ENCODE results near the gene TSPYL2.

TSPYL2 gene

GRCh38 chrX:53081925-53082772, at the start of gene TSPYL2:
TSPYL2 (plus strand) TSS chrX:53082367; CDS start chrX:53082499, 132 bp downstream.
- peak; percentile 91 to 93 for DNase-seq

GRCh38 chrX:53036149-53036548, 46.0 kb upstream of the TSPYL2 start:
- DNase-seq = no peak

DNA sequence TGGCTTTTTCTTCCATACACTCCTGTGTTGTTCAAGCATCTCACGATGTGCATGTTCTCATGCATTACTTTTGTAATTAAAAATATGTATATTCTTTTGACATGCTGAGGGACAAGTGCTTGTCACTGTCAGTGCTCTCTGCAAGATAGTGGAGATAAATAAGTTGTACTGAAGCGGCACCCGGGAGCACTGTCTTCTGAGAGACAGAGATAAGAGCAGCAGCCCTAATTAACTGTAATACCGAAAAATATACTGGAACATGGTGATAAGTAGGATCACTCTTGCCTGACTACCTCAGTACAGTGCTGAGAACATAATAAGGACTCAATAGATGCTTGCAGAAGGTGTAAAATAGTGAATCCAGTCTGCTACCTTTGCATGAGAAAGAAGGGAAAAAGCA, 42.9 kb upstream of the TSPYL2 start:
- DNase-seq = no peak

DNA sequence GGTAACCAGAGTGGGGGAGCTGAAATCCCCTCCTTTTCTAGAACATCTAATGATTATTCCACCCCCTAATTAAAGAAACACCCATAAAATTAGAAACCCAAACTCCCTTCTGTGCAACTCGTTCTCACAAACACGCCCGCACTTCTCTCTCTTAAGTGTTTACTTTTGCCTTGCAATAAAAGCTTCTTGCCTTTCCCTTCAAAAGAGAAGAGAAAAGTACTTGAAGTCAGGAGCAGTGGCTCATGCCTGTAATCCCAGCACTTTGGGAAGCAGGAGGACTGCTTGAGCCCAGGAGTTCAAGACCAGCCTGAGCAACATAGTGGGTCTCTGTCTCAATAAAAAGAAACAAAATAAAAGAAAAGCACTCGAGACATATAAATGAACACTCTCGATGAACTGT, 37.2 kb upstream of the TSPYL2 start:
- no peak for DNase-seq

DNA sequence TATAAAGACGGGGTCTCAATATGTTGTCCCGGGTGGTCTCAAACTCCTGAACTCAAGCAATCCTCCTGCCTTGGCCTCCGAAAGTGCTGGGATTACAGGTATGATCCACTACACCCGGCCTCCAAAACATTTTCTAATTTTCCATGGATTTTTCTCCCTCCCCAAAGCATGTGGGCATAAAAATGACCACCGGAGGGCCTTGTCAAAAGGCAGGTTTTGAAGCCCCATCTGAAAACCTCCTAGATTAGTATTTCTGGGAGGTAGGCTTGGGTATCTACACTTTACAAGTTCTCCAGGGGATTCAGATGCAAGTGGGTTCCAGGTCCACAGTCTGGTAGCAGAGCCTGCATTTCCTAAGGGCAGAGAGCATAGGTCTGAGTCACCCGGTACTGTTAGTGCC, 34.9 kb upstream of the TSPYL2 start:
- no peak for DNase-seq

GRCh38 chrX:53048169-53049126, 33.7 kb upstream of the TSPYL2 start, which contains the start of gene GPR173:
GPR173 (plus strand) TSS chrX:53048789; CDS start chrX:53076622, 27,833 bp downstream.
- DNase-seq = no peak

DNA sequence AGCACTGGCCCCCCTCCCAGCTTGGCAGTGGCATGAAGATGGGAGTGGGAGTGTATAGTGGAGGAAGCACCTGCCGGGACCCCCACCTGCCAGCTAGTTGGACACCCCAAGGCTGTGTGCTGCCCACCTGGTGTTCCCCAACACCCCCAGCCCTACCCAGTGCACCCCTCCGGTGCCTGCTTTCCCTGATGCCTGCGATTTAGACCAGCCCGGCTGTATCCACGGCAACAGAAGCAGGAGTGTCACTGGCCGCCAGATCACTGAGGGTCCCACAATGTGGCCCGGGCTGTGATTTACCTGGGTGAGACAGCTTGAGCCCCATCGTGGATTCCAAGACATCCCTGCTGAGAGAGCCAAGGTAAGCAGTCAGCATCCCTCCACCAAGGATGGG, 33.0 kb upstream of the TSPYL2 start:
- no peak for DNase-seq

DNA sequence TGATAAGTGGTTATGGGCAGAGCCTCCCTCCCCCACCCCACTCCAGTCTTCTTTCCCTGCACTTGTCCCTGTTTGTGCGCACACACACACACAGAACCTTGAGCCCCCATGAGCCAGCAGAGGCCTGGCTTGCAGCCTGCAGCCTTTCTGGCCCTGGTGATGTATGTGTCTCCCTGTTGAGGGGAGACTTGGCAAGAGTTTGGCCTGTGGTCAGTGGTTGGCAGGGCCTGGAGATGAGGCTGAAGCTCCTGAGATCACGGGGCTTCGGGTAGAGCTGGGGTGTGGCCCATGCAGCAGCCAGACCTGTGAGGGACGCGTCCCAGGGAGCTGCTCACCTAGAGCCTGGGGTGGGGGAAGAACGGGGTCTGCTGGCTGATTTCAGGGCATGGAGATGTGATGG, 31.3 kb upstream of the TSPYL2 start:
- no peak for DNase-seq

DNA sequence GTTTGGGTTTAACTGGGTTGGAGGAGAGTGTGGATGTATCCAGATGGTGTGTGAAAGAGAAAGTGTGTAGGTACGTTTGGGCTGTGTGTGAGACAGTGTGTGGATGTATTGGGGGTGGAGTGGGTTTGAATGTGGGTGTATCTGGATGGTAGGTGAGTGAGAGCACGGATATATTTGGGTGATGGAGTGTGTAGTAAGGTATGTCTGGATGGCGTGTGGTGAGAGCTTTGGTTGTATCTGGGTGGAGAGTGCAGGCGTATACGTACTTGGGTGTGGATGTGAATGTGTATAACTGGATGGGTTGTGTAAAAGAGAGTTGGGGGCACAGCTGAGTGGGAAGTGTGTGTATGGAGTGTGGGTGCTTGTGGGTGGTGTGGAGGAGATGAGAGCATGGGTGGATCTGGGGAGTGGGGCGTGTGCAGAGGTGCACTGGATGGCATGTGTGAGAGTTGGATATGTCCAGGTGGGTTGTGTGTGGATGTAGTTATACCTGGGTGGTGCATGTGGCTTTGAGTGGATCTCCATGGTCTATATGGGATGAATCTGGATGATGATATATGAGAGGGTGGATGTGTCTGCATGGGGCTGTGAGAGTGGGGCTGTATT, 26.8 kb upstream of the TSPYL2 start:
- no peak for DNase-seq

DNA sequence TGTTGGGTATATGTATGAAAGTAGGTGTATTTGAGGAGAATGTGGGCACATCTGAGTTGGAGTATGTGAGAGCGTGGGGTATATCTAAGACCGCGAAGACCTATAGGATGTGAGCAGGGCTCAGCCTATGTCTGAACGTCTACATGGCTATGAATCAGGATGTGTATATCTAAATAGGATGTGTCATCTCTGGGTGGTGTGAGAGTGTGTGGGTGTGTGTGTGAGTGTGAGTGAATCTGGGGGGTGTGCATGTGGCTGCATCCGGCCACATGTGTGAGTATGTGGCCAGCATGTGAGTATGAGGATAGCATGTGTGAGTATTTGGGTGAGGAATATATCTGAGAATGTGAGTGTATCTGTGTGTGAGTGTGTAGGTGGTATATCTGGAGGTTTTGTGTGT, 25.9 kb upstream of the TSPYL2 start:
- no peak for DNase-seq

DNA sequence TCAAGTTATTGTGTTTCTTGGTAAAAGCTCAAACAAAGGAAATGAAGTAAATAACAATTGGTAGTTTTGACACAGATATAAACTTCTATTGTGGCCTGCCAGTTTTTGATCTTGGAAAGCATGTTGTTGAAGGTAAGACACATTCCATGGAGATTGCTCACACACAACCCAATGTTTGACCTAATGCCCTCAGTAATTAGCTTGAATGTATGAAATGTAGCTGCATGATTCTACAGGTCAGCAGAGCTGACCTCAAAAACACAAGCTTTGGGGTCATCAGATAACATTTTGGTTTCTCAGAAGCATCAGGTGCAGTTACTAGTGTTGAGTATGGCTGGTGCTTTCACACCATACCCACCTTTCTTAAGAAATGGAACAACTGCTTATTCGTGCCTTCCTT, 17.1 kb upstream of the TSPYL2 start:
- no peak for DNase-seq

GRCh38 chrX:53071064-53071463, 11.1 kb upstream of the TSPYL2 start:
- DNase-seq = no peak

DNA sequence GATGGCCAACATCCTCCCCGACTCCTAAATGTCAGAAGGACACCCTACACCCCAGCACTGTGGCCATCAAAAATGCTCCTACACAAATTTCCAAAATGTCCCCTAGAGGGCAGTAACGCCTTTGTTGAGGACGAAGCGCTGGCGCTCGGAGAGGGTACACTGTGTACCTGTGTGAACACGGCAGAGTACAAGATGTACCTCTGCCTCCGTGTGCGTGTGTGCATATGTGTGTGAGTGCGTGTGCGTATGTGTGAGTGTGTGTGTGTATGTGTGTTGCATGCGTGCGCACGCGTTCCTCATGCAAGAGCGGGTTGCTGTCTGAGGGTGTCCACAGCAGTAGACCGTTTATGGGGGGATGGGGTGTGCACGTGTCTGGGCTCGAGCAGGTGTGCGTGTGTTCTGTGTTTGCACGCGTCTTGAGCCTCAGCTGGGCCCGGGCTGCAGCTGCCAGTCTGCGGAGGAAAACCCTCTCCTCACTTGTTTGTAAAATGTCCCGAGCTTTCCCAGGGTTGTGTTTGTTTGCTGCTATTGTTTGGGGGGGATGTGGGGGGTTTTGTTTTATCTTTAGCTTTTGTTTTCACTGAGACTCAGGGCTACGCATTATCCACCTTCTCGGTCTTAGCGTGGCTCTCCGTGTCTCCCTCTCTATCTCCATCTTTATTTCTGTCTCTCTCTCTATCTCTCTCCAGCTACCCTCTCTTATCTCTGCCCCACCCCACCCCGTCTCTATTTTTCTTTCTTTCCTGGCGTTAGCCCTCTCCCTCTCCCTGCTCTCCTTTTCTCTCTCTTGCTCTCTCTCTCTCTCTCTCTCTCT, 10.4 kb upstream of the TSPYL2 start:
- peak; percentile 71 to 73 for DNase-seq

DNA sequence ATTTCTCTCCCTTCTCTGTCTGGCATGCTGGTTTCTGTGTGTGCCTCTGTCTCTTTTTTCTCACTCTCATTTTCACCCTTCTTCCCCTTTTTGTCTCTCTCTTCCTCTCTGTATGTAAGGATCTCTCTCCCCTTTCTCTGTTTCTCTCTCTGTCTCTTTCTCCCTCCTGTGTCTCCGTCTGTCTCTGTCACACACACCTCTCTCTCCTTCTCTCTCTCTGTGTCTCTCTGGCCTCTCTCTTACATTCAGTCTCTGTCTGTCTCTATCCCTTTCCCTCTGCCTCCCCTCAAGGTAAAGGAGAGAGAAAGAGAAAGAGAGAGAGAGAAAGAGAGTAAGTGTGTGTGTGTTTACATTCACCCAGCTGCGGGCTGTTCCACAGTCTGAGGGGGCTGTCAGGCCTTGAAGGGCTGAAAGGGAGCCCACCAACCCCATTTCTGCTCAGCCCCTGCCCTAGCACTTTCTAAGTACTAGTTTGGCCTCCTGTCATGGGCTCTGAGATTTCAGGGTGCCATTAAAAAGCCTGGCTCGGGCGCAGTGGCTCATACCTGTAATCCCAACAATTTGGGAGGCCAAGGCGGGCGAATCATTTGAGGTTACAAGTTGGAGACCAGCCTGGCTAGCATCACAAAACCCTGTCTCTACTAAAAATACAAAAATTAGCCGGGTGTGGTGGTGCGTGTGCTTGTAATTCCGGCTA, 9.6 kb upstream of the TSPYL2 start:
- no peak for DNase-seq

- no peak for DNase-seq
Measured at GRCh38 chrX:53073115-53073586, 9.0 kb upstream of the TSPYL2 start.

DNA sequence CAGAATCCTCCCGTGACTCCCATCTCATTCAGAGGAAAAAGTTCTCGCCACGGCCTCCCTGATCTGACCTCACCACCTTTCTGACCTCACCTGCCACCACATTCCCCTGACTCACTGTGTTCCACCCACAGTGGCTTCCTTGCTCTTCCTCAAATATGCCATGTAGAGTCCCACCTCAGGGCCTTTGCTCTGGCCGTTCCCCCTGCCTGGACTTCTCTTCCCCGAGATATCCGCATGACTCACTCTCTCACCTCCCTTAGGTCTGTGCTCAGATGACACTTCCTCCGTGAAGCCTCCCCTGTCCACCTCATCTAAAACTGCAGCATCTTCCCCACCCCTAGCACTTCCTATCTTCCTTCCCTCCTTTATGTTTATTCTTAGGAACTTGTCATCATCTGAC, 7.2 kb upstream of the TSPYL2 start:
- DNase-seq = no peak

DNA sequence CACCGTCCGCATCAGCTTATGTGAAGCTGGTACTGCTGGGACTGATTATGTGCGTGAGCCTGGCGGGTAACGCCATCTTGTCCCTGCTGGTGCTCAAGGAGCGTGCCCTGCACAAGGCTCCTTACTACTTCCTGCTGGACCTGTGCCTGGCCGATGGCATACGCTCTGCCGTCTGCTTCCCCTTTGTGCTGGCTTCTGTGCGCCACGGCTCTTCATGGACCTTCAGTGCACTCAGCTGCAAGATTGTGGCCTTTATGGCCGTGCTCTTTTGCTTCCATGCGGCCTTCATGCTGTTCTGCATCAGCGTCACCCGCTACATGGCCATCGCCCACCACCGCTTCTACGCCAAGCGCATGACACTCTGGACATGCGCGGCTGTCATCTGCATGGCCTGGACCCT, 5.5 kb upstream of the TSPYL2 start:
- no peak for DNase-seq

DNA sequence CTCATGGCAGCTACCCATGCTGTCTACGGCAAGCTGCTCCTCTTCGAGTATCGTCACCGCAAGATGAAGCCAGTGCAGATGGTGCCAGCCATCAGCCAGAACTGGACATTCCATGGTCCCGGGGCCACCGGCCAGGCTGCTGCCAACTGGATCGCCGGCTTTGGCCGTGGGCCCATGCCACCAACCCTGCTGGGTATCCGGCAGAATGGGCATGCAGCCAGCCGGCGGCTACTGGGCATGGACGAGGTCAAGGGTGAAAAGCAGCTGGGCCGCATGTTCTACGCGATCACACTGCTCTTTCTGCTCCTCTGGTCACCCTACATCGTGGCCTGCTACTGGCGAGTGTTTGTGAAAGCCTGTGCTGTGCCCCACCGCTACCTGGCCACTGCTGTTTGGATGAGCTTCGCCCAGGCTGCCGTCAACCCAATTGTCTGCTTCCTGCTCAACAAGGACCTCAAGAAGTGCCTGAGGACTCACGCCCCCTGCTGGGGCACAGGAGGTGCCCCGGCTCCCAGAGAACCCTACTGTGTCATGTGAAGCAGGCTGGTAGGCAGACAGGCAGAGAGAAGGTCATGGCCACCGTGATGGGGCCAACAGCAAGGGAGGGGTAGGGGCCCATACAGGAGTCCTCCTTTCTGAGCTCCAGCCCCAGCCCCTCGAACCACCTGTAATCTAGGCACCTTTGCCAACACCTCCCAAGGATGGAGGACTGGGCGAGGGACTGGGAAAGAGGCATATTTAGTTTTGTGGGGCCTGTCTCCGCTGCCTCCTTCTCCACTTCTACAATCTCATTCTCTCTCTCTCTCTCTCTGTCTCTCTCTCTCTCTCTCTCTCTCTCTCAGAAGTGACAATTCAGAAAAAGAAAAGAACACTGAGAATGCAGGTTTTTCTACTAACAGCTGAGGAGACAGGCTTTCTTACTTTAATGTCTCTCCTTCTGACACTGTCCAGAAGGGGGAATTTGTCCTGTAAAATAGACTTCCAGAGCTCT, 4.7 kb upstream of the TSPYL2 start:
- no peak for DNase-seq

- DNase-seq = no peak
Measured at GRCh38 chrX:53078943-53079342, 3.2 kb upstream of the TSPYL2 start.

All from activated CD4-positive, alpha-beta T cell treated with anti-CD3 and anti-CD28 coated beads for 4 hours (primary cell).